GM12872 (cell line): ENCODE data around the gene PDE4B.

ENCODE experiments used
- TF ChIP-seq, protein P1 (sequence below): IDR thresholded peaks from 3 replicates; pipeline ENCODE4 v1.5.1; 2011; ENCODE audit warnings: low read depth, mild to moderate bottlenecking, low read length, moderate library complexity; ENCODE audit not compliant: insufficient read depth

PDE4B gene

GRCh38 chr1:66167267-66167666 is 374.6 kb downstream of the PDE4B start:
- TF ChIP-seq, protein P1, sequence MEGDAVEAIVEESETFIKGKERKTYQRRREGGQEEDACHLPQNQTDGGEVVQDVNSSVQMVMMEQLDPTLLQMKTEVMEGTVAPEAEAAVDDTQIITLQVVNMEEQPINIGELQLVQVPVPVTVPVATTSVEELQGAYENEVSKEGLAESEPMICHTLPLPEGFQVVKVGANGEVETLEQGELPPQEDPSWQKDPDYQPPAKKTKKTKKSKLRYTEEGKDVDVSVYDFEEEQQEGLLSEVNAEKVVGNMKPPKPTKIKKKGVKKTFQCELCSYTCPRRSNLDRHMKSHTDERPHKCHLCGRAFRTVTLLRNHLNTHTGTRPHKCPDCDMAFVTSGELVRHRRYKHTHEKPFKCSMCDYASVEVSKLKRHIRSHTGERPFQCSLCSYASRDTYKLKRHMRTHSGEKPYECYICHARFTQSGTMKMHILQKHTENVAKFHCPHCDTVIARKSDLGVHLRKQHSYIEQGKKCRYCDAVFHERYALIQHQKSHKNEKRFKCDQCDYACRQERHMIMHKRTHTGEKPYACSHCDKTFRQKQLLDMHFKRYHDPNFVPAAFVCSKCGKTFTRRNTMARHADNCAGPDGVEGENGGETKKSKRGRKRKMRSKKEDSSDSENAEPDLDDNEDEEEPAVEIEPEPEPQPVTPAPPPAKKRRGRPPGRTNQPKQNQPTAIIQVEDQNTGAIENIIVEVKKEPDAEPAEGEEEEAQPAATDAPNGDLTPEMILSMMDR = no peak

DNA sequence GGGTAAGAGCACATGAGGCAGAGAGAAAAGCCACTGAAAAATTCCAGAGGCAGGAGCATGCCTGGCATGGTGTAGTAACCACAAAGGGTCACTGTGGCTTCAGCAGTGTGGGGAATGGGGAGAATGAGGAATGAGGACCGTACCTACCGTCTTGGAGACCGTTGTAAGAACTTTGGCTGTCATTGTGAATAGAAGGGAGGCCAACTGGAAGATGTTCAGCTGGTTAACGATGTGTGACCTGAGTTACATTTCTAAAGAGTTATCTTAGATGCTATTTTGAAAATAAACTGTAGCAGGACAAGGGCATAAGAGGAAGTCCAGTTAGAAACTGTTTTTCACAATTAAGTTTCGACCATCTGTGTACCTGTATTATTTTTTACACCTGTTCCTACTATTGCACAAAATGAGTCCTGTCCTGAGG is 375.8 kb downstream of the PDE4B start:
- TF ChIP-seq, protein P1 = no peak

DNA sequence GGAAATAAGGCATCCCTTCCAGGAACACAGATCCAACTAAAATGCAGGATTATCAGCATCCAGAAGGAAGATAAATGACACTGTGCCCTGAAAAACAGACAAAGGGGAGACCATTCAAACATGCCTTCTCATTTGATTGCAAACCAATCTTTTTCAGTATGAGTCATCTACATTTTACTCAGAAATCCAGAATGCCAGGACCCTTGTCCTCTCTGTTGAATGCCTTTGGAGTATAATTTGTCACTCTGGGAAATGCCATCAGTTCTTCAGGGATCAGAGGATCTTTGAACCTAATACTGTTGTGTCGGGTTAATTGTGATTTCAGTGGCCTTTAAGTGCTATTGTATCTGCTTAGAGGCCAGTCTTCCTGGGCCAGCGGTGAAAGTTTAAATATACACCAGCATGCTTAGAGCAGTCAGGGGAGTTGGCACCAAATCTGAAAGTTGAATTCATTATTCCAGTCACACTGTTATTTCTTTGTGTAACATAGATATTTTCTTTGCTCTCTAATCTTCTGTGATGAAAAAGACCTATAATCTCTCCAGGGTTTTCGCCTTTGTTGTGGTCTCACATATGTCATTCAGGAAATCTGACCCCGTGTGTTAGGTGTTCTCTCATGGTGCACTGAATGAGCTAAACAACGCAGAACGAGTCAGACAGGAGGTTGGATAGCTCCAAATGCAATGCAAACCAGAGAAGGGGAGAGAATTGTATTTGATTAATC is 376.4 kb downstream of the PDE4B start:
- TF ChIP-seq, protein P1 = no peak

DNA sequence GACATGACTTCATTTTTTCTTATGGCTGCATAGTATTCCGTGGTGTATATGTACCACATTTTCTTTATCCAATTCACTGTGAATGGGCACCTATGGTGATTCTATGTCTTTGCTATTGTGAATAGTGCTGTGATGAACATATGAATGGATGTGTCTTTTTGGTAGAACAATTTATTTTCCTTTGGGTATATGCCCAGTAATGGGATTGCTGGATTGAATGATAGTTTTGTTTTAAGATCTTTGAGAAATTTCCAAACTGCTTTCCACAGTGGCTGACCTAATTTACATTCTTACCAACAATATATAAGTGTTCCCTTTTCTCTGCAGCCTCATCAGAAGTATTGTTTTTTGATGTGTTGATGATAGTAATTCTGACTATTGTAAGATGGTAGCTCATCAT is 379.6 kb downstream of the PDE4B start:
- TF ChIP-seq, protein P1 = no peak

- TF ChIP-seq, protein P1 = no peak
Observed at GRCh38 chr1:66175098-66175497, 382.4 kb downstream of the PDE4B start.

- TF ChIP-seq, protein P1 = no peak
Observed at GRCh38 chr1:66175581-66175980, 382.9 kb downstream of the PDE4B start.

DNA sequence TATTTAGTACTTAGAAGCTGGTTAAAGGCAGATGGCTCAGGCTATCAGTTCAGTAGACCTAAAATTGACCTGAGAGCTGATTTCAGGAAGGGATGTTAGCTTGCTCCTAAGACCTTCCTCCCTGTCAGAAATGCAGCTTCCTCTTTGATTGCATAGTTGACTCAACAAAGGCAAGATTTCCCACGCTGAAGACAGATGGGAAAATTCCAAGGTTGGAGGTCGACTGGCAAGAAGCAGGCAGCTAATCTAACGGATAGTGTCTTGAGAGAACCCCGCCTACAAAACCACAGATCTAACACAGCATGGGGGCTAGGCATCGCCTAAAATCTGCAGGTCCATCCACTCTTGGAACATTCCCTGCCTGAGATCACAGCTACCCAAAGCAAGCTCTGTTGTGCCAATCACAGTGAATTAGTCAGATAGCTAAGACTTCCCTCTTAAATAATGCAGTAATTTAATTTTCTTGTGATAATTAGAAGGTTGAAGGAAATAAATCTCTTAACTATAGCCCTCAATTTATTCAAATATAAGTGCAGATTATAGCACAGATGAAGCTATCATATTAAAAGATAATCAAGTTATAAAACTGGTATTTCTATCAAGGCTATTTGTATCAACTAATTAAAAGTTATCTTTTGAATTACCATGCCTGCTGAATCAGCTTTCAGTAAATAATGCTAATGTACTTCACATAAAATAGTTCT is 383.5 kb downstream of the PDE4B start:
- TF ChIP-seq, protein P1 = no peak
